Measurements from ENCODE around the gene LRRC26.

LRRC26 gene

DNA sequence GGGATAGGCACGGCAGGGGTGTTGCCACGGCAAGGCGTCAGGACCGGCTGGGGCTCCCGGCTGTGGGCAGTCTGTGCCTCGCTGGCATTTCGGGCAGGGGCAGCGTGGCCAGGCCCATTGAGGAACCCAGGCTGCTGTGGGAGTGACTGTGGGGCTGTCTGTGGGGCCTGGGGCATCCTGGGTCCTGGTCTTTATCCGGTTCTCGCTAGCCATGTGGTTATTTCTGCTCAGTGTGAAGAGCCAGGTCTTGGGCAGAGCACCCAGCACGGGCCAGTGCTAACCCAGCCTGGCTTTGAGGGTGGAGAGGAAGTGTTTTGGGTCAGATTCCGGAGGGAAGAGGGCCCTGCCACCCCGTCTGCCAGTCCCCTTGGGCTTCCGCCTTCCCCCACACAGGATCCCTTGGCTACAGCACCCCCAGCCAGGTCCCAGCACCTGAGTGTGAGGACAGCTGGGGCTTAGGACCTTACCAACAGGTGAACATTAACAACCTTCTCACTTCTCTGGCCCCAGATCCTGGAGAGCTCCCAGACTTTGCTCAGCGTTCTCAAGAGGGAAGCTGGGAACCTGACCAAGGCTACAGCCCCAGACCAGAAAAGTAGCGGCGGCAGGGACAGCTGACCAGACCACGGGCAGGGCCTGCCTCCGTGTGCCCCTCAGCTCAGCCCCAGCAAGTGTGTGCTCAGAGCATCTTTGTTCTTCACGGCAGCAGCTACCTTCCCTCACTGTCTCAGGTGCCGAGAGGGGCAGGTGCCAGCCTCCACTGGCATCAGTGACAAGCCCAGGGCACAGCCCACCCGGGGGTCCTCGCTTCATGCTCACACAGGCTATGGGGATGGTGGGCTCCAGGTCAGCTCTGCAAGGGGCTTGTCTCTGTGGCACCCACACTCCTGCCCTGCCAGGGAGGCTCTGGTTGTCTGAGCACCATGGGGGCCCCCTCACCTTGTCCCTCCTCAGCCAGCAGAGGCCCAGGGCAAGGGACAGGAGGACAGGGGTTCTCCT lies 19.7 kb upstream of the LRRC26 start:
- Histone ChIP-seq H3K27ac (peak overlapping the region; percentile 90), H3K4me3 (IDR thresholded peaks at IDR 0.05; ENCODE audit: insufficient read depth, low read depth, low read length) (no peak overlapping the region), H3K27me3 (ENCODE audit: insufficient read depth, low read depth) (no peaks in the 10 kb centered on the region), H3K36me3 (ENCODE audit: insufficient read depth) (no peaks in the 10 kb centered on the region), H2AFZ (ENCODE audit: low read depth) (peak overlapping the region; percentile 60; the same call in 1 of the 2 replicates), H3K79me2 (ENCODE audit: insufficient read depth, low read depth) (peaks cover 31% of the 10 kb centered on the region), H3K4me1 (ENCODE audit: low read depth, poor library complexity, severe bottlenecking) (peaks cover 24% of the 10 kb centered on the region), H3K9ac (peak overlapping the region; percentile 81), H4K20me1 (ENCODE audit: insufficient read depth) (no peaks in the 10 kb centered on the region), H3K4me2 (peak overlapping the region; percentile 81)
- TF ChIP-seq, protein P1, sequence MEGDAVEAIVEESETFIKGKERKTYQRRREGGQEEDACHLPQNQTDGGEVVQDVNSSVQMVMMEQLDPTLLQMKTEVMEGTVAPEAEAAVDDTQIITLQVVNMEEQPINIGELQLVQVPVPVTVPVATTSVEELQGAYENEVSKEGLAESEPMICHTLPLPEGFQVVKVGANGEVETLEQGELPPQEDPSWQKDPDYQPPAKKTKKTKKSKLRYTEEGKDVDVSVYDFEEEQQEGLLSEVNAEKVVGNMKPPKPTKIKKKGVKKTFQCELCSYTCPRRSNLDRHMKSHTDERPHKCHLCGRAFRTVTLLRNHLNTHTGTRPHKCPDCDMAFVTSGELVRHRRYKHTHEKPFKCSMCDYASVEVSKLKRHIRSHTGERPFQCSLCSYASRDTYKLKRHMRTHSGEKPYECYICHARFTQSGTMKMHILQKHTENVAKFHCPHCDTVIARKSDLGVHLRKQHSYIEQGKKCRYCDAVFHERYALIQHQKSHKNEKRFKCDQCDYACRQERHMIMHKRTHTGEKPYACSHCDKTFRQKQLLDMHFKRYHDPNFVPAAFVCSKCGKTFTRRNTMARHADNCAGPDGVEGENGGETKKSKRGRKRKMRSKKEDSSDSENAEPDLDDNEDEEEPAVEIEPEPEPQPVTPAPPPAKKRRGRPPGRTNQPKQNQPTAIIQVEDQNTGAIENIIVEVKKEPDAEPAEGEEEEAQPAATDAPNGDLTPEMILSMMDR (conservative IDR thresholded peaks at IDR 0.05; ENCODE audit: low read depth, low read length): no peak; the same call in 1 of the 2 replicates

GRCh38 chr9:137188490-137189296 lies 18.8 kb upstream of the LRRC26 start, which contains the start of the genes ANAPC2 and SSNA1:
Gene ANAPC2 (minus strand): TSS chr9:137188560. CDS start chr9:137188532, 28 bp downstream.
Gene SSNA1 (plus strand): TSS chr9:137188676. CDS start chr9:137188727, 51 bp downstream.
- Histone ChIP-seq H3K27me3 (ENCODE audit: insufficient read depth, low read depth) (no peaks in the 10 kb centered on the region), H3K27ac (peak within 1 kb of the TSS; percentile 90), H3K9ac (peak within 1 kb of the TSS; percentile 81), H3K36me3 (ENCODE audit: insufficient read depth) (no peaks in the 10 kb centered on the region), H4K20me1 (ENCODE audit: insufficient read depth) (no peaks in the 10 kb centered on the region), H2AFZ (ENCODE audit: low read depth) (peak within 1 kb of the TSS; percentile 60), H3K4me1 (ENCODE audit: low read depth, poor library complexity, severe bottlenecking) (peaks cover 24% of the 10 kb centered on the region), H3K79me2 (ENCODE audit: insufficient read depth, low read depth) (peaks cover 31% of the 10 kb centered on the region), H3K4me3 (IDR thresholded peaks at IDR 0.05; ENCODE audit: insufficient read depth, low read depth, low read length) (peak within 1 kb of the TSS; percentile 37), H3K4me2 (peak within 1 kb of the TSS; percentile 97)
- TF ChIP-seq, protein P1 (conservative IDR thresholded peaks at IDR 0.05; ENCODE audit: low read depth, low read length): peak; percentile 47

- Histone ChIP-seq H2AFZ (ENCODE audit: low read depth) (peak overlapping the region; percentile 60), H3K9ac (peak overlapping the region; percentile 81; the same call in 1 of the 2 replicates), H3K4me3 (IDR thresholded peaks at IDR 0.05; ENCODE audit: insufficient read depth, low read depth, low read length) (peak overlapping the region; percentile 37), H3K36me3 (ENCODE audit: insufficient read depth) (no peaks in the 10 kb centered on the region), H3K27me3 (ENCODE audit: insufficient read depth, low read depth) (no peaks in the 10 kb centered on the region), H3K4me1 (ENCODE audit: low read depth, poor library complexity, severe bottlenecking) (peaks cover 24% of the 10 kb centered on the region), H3K4me2 (peak overlapping the region; percentile 97), H3K79me2 (ENCODE audit: insufficient read depth, low read depth) (peaks cover 31% of the 10 kb centered on the region), H3K27ac (peak overlapping the region; percentile 90), H4K20me1 (ENCODE audit: insufficient read depth) (no peaks in the 10 kb centered on the region)
- TF ChIP-seq, protein P1 (conservative IDR thresholded peaks at IDR 0.05; ENCODE audit: low read depth, low read length): no peak
Observed at GRCh38 chr9:137188086-137188489, 18.2 kb upstream of the LRRC26 start.

DNA sequence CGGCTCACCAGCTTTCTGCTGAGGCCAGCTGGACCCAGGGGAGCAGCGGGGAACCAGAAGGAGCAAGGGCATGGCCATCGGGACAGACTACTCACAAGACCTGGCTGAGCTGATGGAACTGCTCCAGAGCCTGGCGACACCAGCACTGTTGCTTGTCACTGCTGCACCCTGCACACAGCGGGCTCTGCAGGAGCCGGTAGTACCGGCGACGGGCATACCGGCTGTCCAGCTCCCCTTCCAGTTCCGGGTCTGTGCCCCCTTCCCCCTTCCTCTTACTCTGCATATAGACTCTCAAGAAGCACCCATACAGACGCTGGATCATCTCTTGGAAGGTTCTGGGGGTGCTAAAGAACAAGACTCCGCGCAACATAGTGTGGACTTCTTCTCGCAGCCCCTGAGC lies 17.5 kb upstream of the LRRC26 start:
- Histone ChIP-seq H3K36me3 (ENCODE audit: insufficient read depth) (no peaks in the 10 kb centered on the region), H3K4me2 (peak overlapping the region; percentile 97), H4K20me1 (ENCODE audit: insufficient read depth) (no peaks in the 10 kb centered on the region), H3K27me3 (ENCODE audit: insufficient read depth, low read depth) (no peaks in the 10 kb centered on the region), H3K4me3 (IDR thresholded peaks at IDR 0.05; ENCODE audit: insufficient read depth, low read depth, low read length) (peak overlapping the region; percentile 37), H3K79me2 (ENCODE audit: insufficient read depth, low read depth) (peaks cover 31% of the 10 kb centered on the region), H2AFZ (ENCODE audit: low read depth) (no peak overlapping the region), H3K27ac (no peak overlapping the region; the same call in 1 of the 2 replicates), H3K9ac (peak overlapping the region; percentile 81; the same call in 1 of the 2 replicates), H3K4me1 (ENCODE audit: low read depth, poor library complexity, severe bottlenecking) (peaks cover 24% of the 10 kb centered on the region)
- TF ChIP-seq, protein P1 (conservative IDR thresholded peaks at IDR 0.05; ENCODE audit: low read depth, low read length): no peak
